ENCODE data around the gene CASP7. TPM values are rescaled to one million over a fixed set of nuclear protein-coding genes. Genes with fewer than 3 reads are reported as not detected.
"Not testable (repeated sequence)": the region's sequence is repeated elsewhere in the genome, so short reads cannot be mapped to it uniquely, and the experiment has no call there.

The CASP7 gene
- total RNA-seq, 2 donors from 2014 or later, result 23.1 to 27.5 TPM

- H3K27me3 ChIP-seq (replicated peaks; ENCODE audit: insufficient read depth), result no peaks in the 10 kb centered on the region
- no peaks in the 10 kb centered on the region for H3K9me3 ChIP-seq
- TF ChIP-seq POLR2A (IDR thresholded peaks at IDR 0.05) (no peak), CTCF (IDR thresholded peaks at IDR 0.05) (no peak), POLR2AphosphoS5 (IDR thresholded peaks at IDR 0.05) (no peak)
- H3K36me3 ChIP-seq, result no peaks in the 10 kb centered on the region
- H3K4me1 ChIP-seq (replicated peaks), result no peaks in the 10 kb centered on the region
- DNase-seq (ENCODE audit: low spot score), result no peak
- no peak overlapping the region for H3K4me3 ChIP-seq
- no peak overlapping the region for H3K27ac ChIP-seq
- WGBS, result 74% methylated on average over 3 of the region's 3 CpGs
- intact Hi-C loops (cut with DNase I), result no loop called here
Measured at GRCh38 chr10:113647812-113648211, 31.9 kb upstream of the CASP7 start.

GRCh38 chr10:113648478-113648877 lies 31.2 kb upstream of the CASP7 start:
- 56% methylated on average over 3 of the region's 3 CpGs for WGBS
- no peaks in the 10 kb centered on the region for H3K36me3 ChIP-seq
- intact Hi-C loops (cut with DNase I), result no loop called here
- no peak overlapping the region for H3K27ac ChIP-seq
- H3K9me3 ChIP-seq, result no peaks in the 10 kb centered on the region
- TF ChIP-seq CTCF (IDR thresholded peaks at IDR 0.05), result no peak
- no peak for TF ChIP-seq POLR2AphosphoS5 (IDR thresholded peaks at IDR 0.05)
- no peak for DNase-seq (ENCODE audit: low spot score)
- no peak overlapping the region for H3K4me3 ChIP-seq
- H3K27me3 ChIP-seq (replicated peaks; ENCODE audit: insufficient read depth), result no peaks in the 10 kb centered on the region
- H3K4me1 ChIP-seq (replicated peaks), result no peaks in the 10 kb centered on the region

- intact Hi-C loops (cut with DNase I), result no loop called here
Measured at GRCh38 chr10:113650172-113650571, 29.5 kb upstream of the CASP7 start.

GRCh38 chr10:113651021-113651420 lies 28.7 kb upstream of the CASP7 start:
- Histone ChIP-seq H3K27ac (no peak overlapping the region), H3K27me3 (replicated peaks; ENCODE audit: insufficient read depth) (no peaks in the 10 kb centered on the region), H3K4me1 (replicated peaks) (no peaks in the 10 kb centered on the region), H3K9me3 (no peaks in the 10 kb centered on the region), H3K4me3 (no peak overlapping the region), H3K36me3 (no peaks in the 10 kb centered on the region)
- DNase-seq (ENCODE audit: low spot score), result no peak
- no peak for TF ChIP-seq CTCF (IDR thresholded peaks at IDR 0.05)
- TF ChIP-seq POLR2AphosphoS5 (IDR thresholded peaks at IDR 0.05), result no peak
- no peak for TF ChIP-seq POLR2A (IDR thresholded peaks at IDR 0.05)
- intact Hi-C loops (cut with DNase I), result no loop called here
- WGBS, result 95% methylated on average over 2 of the region's 2 CpGs

More at GRCh38 chr10:113650172-113650571, 29.5 kb upstream of the CASP7 start:
- no peak for TF ChIP-seq CTCF (IDR thresholded peaks at IDR 0.05)
- TF ChIP-seq POLR2AphosphoS5 (IDR thresholded peaks at IDR 0.05), result no peak
- TF ChIP-seq POLR2A (IDR thresholded peaks at IDR 0.05), result no peak
- no peak overlapping the region for H3K27ac ChIP-seq
- H3K9me3 ChIP-seq, result no peaks in the 10 kb centered on the region
- no peak for DNase-seq (ENCODE audit: low spot score)
- 94% methylated on average over 2 of the region's 2 CpGs for WGBS
- H3K4me1 ChIP-seq (replicated peaks), result no peaks in the 10 kb centered on the region
- no peaks in the 10 kb centered on the region for H3K27me3 ChIP-seq (replicated peaks; ENCODE audit: insufficient read depth)
- H3K4me3 ChIP-seq, result no peak overlapping the region
- H3K36me3 ChIP-seq, result no peaks in the 10 kb centered on the region

GRCh38 chr10:113651898-113652297 lies 27.8 kb upstream of the CASP7 start:
- Histone ChIP-seq H3K4me1 (replicated peaks) (no peaks in the 10 kb centered on the region), H3K27me3 (replicated peaks; ENCODE audit: insufficient read depth) (no peaks in the 10 kb centered on the region), H3K4me3 (no peak overlapping the region), H3K9me3 (no peaks in the 10 kb centered on the region), H3K36me3 (no peaks in the 10 kb centered on the region), H3K27ac (no peak overlapping the region)
- no peak for TF ChIP-seq POLR2AphosphoS5 (IDR thresholded peaks at IDR 0.05)
- no peak for TF ChIP-seq CTCF (IDR thresholded peaks at IDR 0.05)
- TF ChIP-seq POLR2A (IDR thresholded peaks at IDR 0.05), result no peak
- 38% methylated on average over 1 of the region's 1 CpG for WGBS
- DNase-seq (ENCODE audit: low spot score), result no peak
- intact Hi-C loops (cut with DNase I), result no loop called here

- H3K36me3 ChIP-seq; H3K9me3 ChIP-seq; DNase-seq (ENCODE audit: low spot score); intact Hi-C loops (cut with DNase I); H3K27ac ChIP-seq; H3K27me3 ChIP-seq (replicated peaks; ENCODE audit: insufficient read depth); H3K4me1 ChIP-seq (replicated peaks); H3K4me3 ChIP-seq: not testable (repeated sequence)
- whole genome bisulfite sequencing, result 91% methylated on average over 3 of the region's 3 CpGs
Measured at GRCh38 chr10:113652456-113652855, 27.3 kb upstream of the CASP7 start.

Measured in prostate gland (tissue), 2 donors.